Left lung (tissue), 10 donors: ENCODE measurements around the gene PDXDC1. TPM values are rescaled to one million over a fixed set of nuclear protein-coding genes. Genes with fewer than 3 reads are reported as not detected.
"Not testable (repeated sequence)": the region's sequence is repeated elsewhere in the genome, so short reads cannot be mapped to it uniquely, and the experiment has no call there.

Source experiments
- ATAC-seq: fragments of 200-7000 bp; cut with Tn5 transposase; one replicate; pipeline ENCODE4 v1.9.1; 2020; ENCODE audit warnings: moderate library complexity
- DNase-seq, 4 donors: peaks; one replicate each; pipeline ENCODE4 v3.0.0-alpha.2; 2013 to 2020
- H3K27ac ChIP-seq, 2 donors: fragments of 200-600 bp; sonication (generic) in 1 of 2; one replicate each; pipeline versions ENCODE4 v1.5.0 to v1.8.0; 2020 to 2021
- H3K27me3 ChIP-seq, 2 donors: fragments of 200-600 bp; sonication (generic) in 1 of 2; one replicate each; pipeline versions ENCODE4 v1.5.0 to v1.8.0; 2020 to 2021
- H3K36me3 ChIP-seq, 2 donors: fragments of 200-600 bp; sonication (generic) in 1 of 2; one replicate each; pipeline versions ENCODE4 v1.5.0 to v1.8.0; 2020 to 2021
- H3K4me1 ChIP-seq, 2 donors: fragments of 200-600 bp; one replicate each; pipeline ENCODE4 v1.8.0; 2021
- H3K4me3 ChIP-seq, 2 donors: fragments of 200-600 bp; sonication (generic) in 1 of 2; one replicate each; pipeline versions ENCODE4 v1.5.0 to v1.8.0; 2020 to 2021; ENCODE audit warnings: mild to moderate bottlenecking in 1 of 2
- H3K9me3 ChIP-seq, 2 donors: fragments of 200-600 bp; sonication (generic) in 1 of 2; one replicate each; pipeline versions ENCODE4 v1.5.0 to v1.8.0; 2020 to 2021
- intact Hi-C, 2 donors: fragments of 100-400 bp; cut with DNase I; formaldehyde crosslinking; loops; one replicate each; pipeline versions ENCODE4 v1.11.2 to v1.14.2; 2022
- polyA plus RNA-seq, 6 donors: library from polyadenylated mRNA; unstranded; fragments of 120-200 nt; gene quantifications; one replicate each; pipeline ENCODE4 v1.2.1, GENCODE V29; 2013; ENCODE audit not compliant: insufficient read length in 6 of 6
- total RNA-seq, 2 donors: library from RNA; stranded (reverse); fragmentation: NEBNext Ultra II Directional; extraction: Animal tissue kit (Norgen Biotek cat#: 25700); gene quantifications; one replicate each; pipeline ENCODE4 v1.2.1, GENCODE V29; 2021
- donor health status: DM: no; HTN: yes; CAD: no.
- donor health status: DM: no; HTN: no; CAD: no.

The PDXDC1 gene
- total and polyA plus RNA-seq, 8 donors: 55.7 to 111 (median 92.4) TPM

- H3K36me3 ChIP-seq, H3K9me3 ChIP-seq, H3K27me3 ChIP-seq, intact Hi-C loops, H3K4me1 ChIP-seq: not testable (repeated sequence)
- Histone ChIP-seq H3K4me3 (peak overlapping the region in 1 of 2 donors; percentile 23), H3K27ac (peak overlapping the region in 1 of 2 donors; percentile 13)
- DNase-seq (peak; percentile 79 to 93 (median 92)), ATAC-seq (peak; percentile 100)
Observed at GRCh38 chr16:15154650-15155562, 180.1 kb downstream of the PDXDC1 start.

DNA sequence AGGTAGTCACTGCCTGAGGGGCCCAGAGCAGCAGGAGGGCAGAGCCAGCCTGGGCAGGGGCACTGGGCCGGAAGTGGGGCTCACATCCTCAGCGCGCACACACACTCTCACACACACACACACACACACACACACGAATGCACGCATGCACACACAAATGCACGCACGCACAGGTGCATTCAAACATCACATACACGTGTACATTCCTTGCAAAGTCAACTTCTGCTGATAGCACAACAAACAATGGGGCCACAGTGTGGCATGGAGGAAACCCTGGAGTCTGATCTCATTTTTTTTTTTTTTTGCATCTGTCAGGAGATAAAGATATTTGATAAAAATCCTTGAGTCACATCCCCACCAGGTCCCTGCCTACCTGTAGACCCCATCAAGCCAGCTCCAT is 182.8 kb downstream of the PDXDC1 start:
- H3K4me3 ChIP-seq, ATAC-seq: not testable (repeated sequence)

DNA sequence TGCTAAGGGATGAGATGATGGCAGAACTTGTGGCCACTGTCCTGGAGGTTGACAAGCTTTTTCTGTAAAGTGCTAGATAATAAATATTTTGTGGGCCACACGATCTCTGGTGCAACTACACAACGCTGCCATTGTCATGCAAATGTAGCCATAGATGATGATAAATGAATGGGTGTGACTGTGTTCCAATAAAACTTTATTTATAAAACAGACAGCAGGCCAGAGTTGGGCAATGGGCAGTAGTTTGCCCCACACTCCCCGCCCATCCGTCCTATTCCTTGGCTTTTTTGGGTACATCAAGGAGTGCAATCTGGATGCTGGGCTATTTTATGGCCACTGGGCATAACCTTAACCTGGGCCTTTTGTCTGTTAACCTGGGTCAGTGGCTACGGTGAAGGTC is 184.8 kb downstream of the PDXDC1 start:
- ATAC-seq, H3K27me3 ChIP-seq: not testable (repeated sequence)

More for the DNA sequence above, 182.8 kb downstream of the PDXDC1 start:
- H3K27me3 ChIP-seq, DNase-seq, H3K27ac ChIP-seq, H3K36me3 ChIP-seq, H3K9me3 ChIP-seq, intact Hi-C loops, H3K4me1 ChIP-seq: not testable (repeated sequence)

DNA sequence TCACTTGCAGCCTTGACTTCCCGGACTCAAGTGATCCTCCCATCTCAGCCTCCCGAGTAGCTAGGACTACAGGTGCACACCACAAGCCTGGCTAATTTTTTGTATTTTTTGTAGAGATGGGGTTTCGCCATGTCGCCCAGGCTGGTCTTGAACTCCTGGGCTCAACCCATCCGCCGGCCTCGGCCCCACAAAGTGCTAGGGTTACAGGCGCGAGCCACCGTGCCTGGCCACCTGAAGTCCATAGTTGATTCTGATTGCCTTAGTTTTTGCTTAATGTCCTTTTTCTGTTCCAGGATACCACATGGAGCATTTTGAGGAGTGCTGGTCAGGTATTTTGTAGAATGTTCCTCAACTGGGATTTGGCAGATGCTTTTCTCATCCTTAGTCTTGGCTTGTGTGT is 185.7 kb downstream of the PDXDC1 start:
- intact Hi-C loops, H3K27me3 ChIP-seq, DNase-seq, H3K36me3 ChIP-seq, H3K4me1 ChIP-seq, ATAC-seq, H3K27ac ChIP-seq, H3K9me3 ChIP-seq, H3K4me3 ChIP-seq: not testable (repeated sequence)

More for the DNA sequence above, 184.8 kb downstream of the PDXDC1 start:
- DNase-seq, H3K27ac ChIP-seq, intact Hi-C loops, H3K4me1 ChIP-seq, H3K36me3 ChIP-seq, H3K4me3 ChIP-seq, H3K9me3 ChIP-seq: not testable (repeated sequence)

DNA sequence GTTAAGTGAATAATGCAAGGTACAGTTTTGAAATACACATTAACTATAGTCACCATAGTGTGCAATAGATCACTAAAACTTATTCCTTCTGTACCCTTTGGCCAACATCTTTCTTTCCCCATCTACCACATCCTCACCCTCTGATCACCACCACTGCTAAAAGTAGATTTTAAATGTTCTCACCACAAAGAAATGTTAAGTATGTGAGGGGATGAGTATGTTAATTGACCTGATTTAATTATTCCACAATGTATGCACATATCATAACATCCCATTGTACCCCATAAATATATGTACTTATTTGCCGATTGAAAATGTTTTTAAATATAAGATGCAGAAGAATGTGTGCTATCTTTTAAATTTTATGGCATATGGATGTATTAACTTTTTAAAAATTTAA is 188.2 kb downstream of the PDXDC1 start:
- H3K4me1 ChIP-seq, DNase-seq, H3K4me3 ChIP-seq, H3K27ac ChIP-seq, H3K36me3 ChIP-seq, H3K9me3 ChIP-seq, ATAC-seq, intact Hi-C loops, H3K27me3 ChIP-seq: not testable (repeated sequence)

- DNase-seq, H3K9me3 ChIP-seq, H3K27ac ChIP-seq, ATAC-seq, H3K36me3 ChIP-seq, H3K27me3 ChIP-seq, H3K4me1 ChIP-seq, intact Hi-C loops, H3K4me3 ChIP-seq: not testable (repeated sequence)
Observed at GRCh38 chr16:15166177-15166576, 191.4 kb downstream of the PDXDC1 start.

DNA sequence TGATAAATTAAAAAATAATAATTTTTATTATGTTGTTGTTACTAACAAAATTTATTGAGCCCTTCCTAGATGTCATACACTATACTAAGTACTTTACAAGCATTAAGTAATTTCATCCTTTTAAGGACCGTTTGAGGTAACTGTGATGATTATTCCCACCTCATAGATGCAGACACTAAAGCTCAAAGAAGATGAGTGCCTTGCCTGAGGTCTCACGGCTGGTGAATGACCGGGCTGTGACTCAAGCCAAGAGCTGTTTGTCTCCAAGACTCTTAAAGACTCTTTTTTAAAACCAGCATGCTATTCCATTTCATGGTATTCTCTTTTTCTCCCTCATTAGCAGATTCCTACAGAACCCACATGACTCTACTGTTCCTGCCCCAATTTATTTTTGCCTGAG is 193.5 kb downstream of the PDXDC1 start:
- intact Hi-C loops, H3K36me3 ChIP-seq, ATAC-seq, H3K4me3 ChIP-seq, H3K27me3 ChIP-seq, H3K27ac ChIP-seq, DNase-seq, H3K9me3 ChIP-seq, H3K4me1 ChIP-seq: not testable (repeated sequence)

DNA sequence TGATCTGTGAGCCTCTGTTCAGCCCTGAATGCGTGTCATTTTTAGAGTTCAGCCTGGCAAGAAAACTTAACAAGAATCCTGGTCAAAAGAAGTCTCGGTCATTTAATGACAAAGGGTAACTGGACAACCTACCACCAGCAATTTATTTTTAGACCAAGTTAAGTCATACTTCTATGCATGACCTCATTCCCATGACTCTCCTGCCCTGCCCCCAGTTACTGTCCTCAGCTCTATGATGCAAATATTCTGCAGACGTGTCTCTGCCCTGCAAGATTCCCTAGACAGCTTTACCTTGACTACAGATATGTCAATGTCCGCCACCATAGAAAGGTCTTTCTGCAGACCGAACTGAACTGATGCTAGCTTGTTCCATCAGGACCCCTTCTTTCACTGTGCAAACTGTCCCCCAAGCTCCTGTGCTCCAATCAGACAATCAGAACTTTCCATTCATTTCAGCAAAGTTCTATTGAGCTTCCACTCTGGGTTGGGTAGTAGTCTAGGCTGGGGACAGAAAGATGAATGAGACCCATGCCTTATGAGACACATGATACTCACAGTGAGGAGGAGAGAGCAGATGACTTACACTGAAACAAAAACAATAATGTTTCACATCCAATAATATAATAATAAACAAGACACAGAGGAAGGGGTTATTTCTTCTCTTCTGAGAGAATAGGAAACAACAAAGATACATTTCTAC is 194.3 kb downstream of the PDXDC1 start:
- ATAC-seq, H3K9me3 ChIP-seq, H3K36me3 ChIP-seq, H3K4me1 ChIP-seq, DNase-seq, H3K27ac ChIP-seq, H3K4me3 ChIP-seq, H3K27me3 ChIP-seq, intact Hi-C loops: not testable (repeated sequence)

DNA sequence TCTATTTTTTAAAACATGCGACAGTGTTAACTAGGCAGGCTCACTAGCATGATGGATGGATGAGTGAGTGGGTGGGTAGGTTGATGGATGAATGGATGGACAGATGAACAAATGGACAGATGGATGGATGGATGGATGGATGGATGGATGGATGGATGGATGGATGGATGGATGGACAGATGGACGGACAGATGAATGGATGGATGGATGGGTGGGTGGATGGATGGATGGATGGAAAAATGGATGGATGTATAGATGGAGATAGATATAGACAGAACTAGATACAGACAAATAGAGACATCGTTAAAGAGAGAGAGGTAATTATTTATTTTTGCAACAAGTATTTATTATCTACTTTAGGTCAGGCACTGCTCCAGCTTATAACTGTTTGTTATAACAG is 205.1 kb downstream of the PDXDC1 start:
- DNase-seq, ATAC-seq, H3K9me3 ChIP-seq, H3K36me3 ChIP-seq, H3K4me1 ChIP-seq, intact Hi-C loops, H3K27me3 ChIP-seq, H3K27ac ChIP-seq, H3K4me3 ChIP-seq: not testable (repeated sequence)

DNA sequence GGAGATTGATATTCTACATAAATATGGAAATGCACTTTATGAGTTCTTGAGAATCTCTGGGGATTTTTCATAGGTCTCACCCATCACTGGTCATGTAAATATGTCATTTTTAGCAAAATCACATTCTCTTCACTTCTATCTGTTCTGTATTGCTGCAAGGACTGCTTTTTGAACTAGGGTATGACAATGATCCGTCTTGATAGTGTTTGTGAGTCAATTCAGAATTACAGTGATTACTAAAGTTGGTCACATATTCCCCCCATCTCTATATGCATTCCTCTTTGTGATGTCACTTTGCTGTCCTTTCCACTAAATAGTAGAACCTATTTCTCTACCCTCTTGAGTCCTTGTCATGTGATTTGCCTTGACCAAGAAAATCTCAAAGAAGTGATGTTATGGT is 206.1 kb downstream of the PDXDC1 start:
- H3K36me3 ChIP-seq, H3K9me3 ChIP-seq, ATAC-seq, H3K27ac ChIP-seq, H3K27me3 ChIP-seq, intact Hi-C loops, DNase-seq, H3K4me3 ChIP-seq, H3K4me1 ChIP-seq: not testable (repeated sequence)

DNA sequence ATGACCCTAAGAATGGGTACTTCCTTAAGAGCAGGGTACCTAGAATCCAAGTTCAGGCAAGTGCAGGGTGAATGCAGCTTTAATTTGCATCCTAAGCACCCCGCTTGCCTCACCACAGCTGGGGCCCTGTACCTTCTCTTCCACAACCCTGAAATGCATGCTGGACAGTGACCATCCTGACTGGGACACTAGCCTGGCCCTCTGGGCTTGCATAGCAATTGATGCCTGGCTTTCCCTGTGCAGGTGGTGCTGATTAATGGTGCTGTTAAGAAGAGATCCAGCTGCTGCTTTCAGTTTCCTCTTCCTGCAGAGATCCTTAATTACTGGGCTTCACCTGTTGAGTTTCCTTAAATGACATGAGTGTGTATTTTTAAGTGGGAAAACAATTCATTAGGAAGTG is 209.2 kb downstream of the PDXDC1 start:
- H3K27ac ChIP-seq, H3K4me1 ChIP-seq, H3K4me3 ChIP-seq, ATAC-seq, H3K36me3 ChIP-seq, H3K9me3 ChIP-seq, intact Hi-C loops, H3K27me3 ChIP-seq, DNase-seq: not testable (repeated sequence)
